Upper lobe of left lung (tissue), 6 donors: ENCODE measurements around the gene ADRA1B. TPM values are rescaled to one million over a fixed set of nuclear protein-coding genes. Genes with fewer than 3 reads are reported as not detected.

Source experiments
- ATAC-seq, 2 donors: fragments of 200-7000 bp; cut with Tn5 transposase; one replicate each; pipeline ENCODE4 v1.9.1; 2022; ENCODE audit warnings: mild to moderate bottlenecking in 2 of 2, moderate library complexity in 2 of 2; ENCODE audit not compliant: low FRiP score in 2 of 2
- DNase-seq, 2 donors: peaks; one replicate each; pipeline ENCODE4 v3.0.0-alpha.2; 2019 to 2020
- H3K27ac ChIP-seq, 4 donors: fragments of 200-600 bp; sonication (generic); one replicate each; pipeline ENCODE4 v1.5.1; 2016 to 2019
- H3K27me3 ChIP-seq, 4 donors: fragments of 200-600 bp; sonication (generic); one replicate each; pipeline ENCODE4 v1.5.1; 2017 to 2019
- H3K36me3 ChIP-seq, 4 donors: fragments of 200-600 bp; sonication (generic); one replicate each; pipeline ENCODE4 v1.5.1; 2016 to 2019
- H3K4me1 ChIP-seq, 4 donors: fragments of 200-600 bp; sonication (generic); one replicate each; pipeline ENCODE4 v1.5.1; 2018 to 2019
- H3K4me3 ChIP-seq, 4 donors: fragments of 200-600 bp; sonication (generic); one replicate each; pipeline ENCODE4 v1.5.1; 2017 to 2019; ENCODE audit warnings: mild to moderate bottlenecking in 2 of 4, moderate library complexity in 1 of 4
- H3K9me3 ChIP-seq, 4 donors: fragments of 200-600 bp; sonication (generic); one replicate each; pipeline ENCODE4 v1.5.1; 2018 to 2019
- CTCF ChIP-seq, 6 experiments: fragments of 450-650 bp in 4 of 6; fragments of 200-600 bp in 2 of 6; sonication (generic) in 2 of 6; IDR thresholded peaks; one replicate each; pipeline ENCODE4 v1.5.1; 2016 to 2019; ENCODE audit warnings: antibody characterized with exemption in 6 of 6
- EP300 ChIP-seq, 4 donors: sonication (generic); formaldehyde crosslinking; IDR thresholded peaks; one replicate each; pipeline ENCODE4 v1.5.1; 2017; ENCODE audit warnings: antibody characterized with exemption in 4 of 4, control low read depth in 2 of 4
- POLR2A ChIP-seq, 4 donors: fragments of 450-650 bp; IDR thresholded peaks; one replicate each; pipeline ENCODE4 v1.5.1; 2016 to 2017; ENCODE audit warnings: antibody characterized with exemption in 4 of 4, mild to moderate bottlenecking in 2 of 4
- POLR2AphosphoS5 ChIP-seq, 2 donors: sonication (generic); formaldehyde crosslinking; IDR thresholded peaks; one replicate each; pipeline ENCODE4 v1.5.1; 2017; ENCODE audit warnings: antibody characterized with exemption in 2 of 2
- WGBS, 2 donors: methylation state at CpG; one replicate each; pipeline ENCODE4 v1.1.5; 2017 to 2018; 5-methylcytosine and 5-hydroxymethylcytosine counted together
- total RNA-seq, 6 donors: library from RNA; depleted of rRNA in 4 of 6; stranded (reverse); fragments of >200 nt in 4 of 6; gene quantifications; one replicate each; pipeline versions ENCODE4 v1.1.0 to v1.2.1, GENCODE V29; 2016 to 2021
- donor health status: DM: no; HTN: no; CAD: no; lungs with moderate emphysema.
- donor health status: DM: no; HTN: yes; CAD: no; lungs with severe emphysema.

ADRA1B gene
- total RNA-seq, 6 donors from 2014 or later, result 3.4 to 9.9 (median 5.9) TPM

- H3K36me3 ChIP-seq, result no peaks in the 10 kb centered on the region
- WGBS, 2 donors, result 71 to 74% methylated on average over 8 to 9 of the region's 9 CpGs
- H3K9me3 ChIP-seq, result no peaks in the 10 kb centered on the region
- no peaks in the 10 kb centered on the region for H3K4me1 ChIP-seq
- H3K27ac ChIP-seq, result no peak overlapping the region
- DNase-seq (no peak), ATAC-seq (no peak)
- H3K27me3 ChIP-seq, result no peaks in the 10 kb centered on the region
- TF ChIP-seq EP300 (IDR thresholded peaks at IDR 0.05) (no peak), POLR2AphosphoS5 (IDR thresholded peaks at IDR 0.05) (no peak), POLR2A (IDR thresholded peaks at IDR 0.05) (no peak), CTCF (IDR thresholded peaks at IDR 0.05) (no peak)
- no peak overlapping the region for H3K4me3 ChIP-seq
Measured at GRCh38 chr5:159947708-159948358, 31.6 kb downstream of the ADRA1B start.

GRCh38 chr5:159951387-159951786 is 35.1 kb downstream of the ADRA1B start:
- no peaks in the 10 kb centered on the region for H3K36me3 ChIP-seq
- no peak for TF ChIP-seq POLR2AphosphoS5 (IDR thresholded peaks at IDR 0.05)
- H3K4me1 ChIP-seq, result no peaks in the 10 kb centered on the region
- ATAC-seq (no peak), DNase-seq (no peak)
- H3K27me3 ChIP-seq, result no peaks in the 10 kb centered on the region
- 45 to 58% methylated on average over 10 of the region's 10 CpGs for WGBS, 2 donors
- H3K4me3 ChIP-seq, result no peak overlapping the region
- no peaks in the 10 kb centered on the region for H3K9me3 ChIP-seq
- no peak overlapping the region for H3K27ac ChIP-seq

GRCh38 chr5:159951834-159952233 is 35.6 kb downstream of the ADRA1B start:
- no peaks in the 10 kb centered on the region for H3K27me3 ChIP-seq
- no peak for ATAC-seq
- TF ChIP-seq POLR2AphosphoS5 (IDR thresholded peaks at IDR 0.05) (no peak), POLR2A (IDR thresholded peaks at IDR 0.05) (no peak), EP300 (IDR thresholded peaks at IDR 0.05) (no peak), CTCF (IDR thresholded peaks at IDR 0.05) (no peak)
- no peak overlapping the region for H3K27ac ChIP-seq
- H3K4me1 ChIP-seq, result no peaks in the 10 kb centered on the region
- DNase-seq, result no peak
- 85 to 87% methylated on average over 3 of the region's 3 CpGs for WGBS, 2 donors
- H3K9me3 ChIP-seq, result no peaks in the 10 kb centered on the region
- no peak overlapping the region for H3K4me3 ChIP-seq
- H3K36me3 ChIP-seq, result no peaks in the 10 kb centered on the region

- Histone ChIP-seq H3K27me3 (no peaks in the 10 kb centered on the region), H3K9me3 (no peaks in the 10 kb centered on the region), H3K4me3 (no peak overlapping the region), H3K36me3 (no peaks in the 10 kb centered on the region), H3K27ac (no peak overlapping the region), H3K4me1 (no peaks in the 10 kb centered on the region)
- 93 to 95% methylated on average over 3 of the region's 3 CpGs for WGBS, 2 donors
- DNase-seq, result no peak
- TF ChIP-seq POLR2AphosphoS5 (IDR thresholded peaks at IDR 0.05), result no peak
- TF ChIP-seq CTCF (IDR thresholded peaks at IDR 0.05), result no peak
- no peak for TF ChIP-seq POLR2A (IDR thresholded peaks at IDR 0.05)
- no peak for TF ChIP-seq EP300 (IDR thresholded peaks at IDR 0.05)
- no peak for ATAC-seq
Measured at GRCh38 chr5:159953609-159954008, 37.3 kb downstream of the ADRA1B start.

GRCh38 chr5:159955056-159955624 is 38.9 kb downstream of the ADRA1B start:
- TF ChIP-seq EP300 (IDR thresholded peaks at IDR 0.05), result no peak
- TF ChIP-seq POLR2AphosphoS5 (IDR thresholded peaks at IDR 0.05), result no peak
- no peak for TF ChIP-seq CTCF (IDR thresholded peaks at IDR 0.05)
- TF ChIP-seq POLR2A (IDR thresholded peaks at IDR 0.05), result no peak
- Histone ChIP-seq H3K36me3 (no peaks in the 10 kb centered on the region), H3K4me1 (no peaks in the 10 kb centered on the region), H3K27me3 (no peaks in the 10 kb centered on the region), H3K9me3 (no peaks in the 10 kb centered on the region), H3K4me3 (no peak overlapping the region), H3K27ac (no peak overlapping the region)
- ATAC-seq (no peak), DNase-seq (no peak)
- WGBS, 2 donors, result 94% methylated on average over 6 of the region's 6 CpGs
